Endothelial cell (in vitro differentiated cells): Measurements from ENCODE around the gene EXOSC2. TPM values are rescaled to one million over a fixed set of nuclear protein-coding genes. Genes with fewer than 3 reads are reported as not detected.
A peak's percentile ranks its signal among the peaks of the same experiment; 100 is the strongest.

Experiments
- DNase-seq: peaks from one replicate; pipeline ENCODE4 v3.0.0; 2021; ENCODE audit warnings: low spot score
- H3K27ac Mint-ChIP-seq: one replicate; pipeline ENCODE4 v1.8.0; 2021; ENCODE audit warnings: mixed read lengths, inconsistent platforms; ENCODE audit not compliant: unreplicated experiment
- H3K27me3 Mint-ChIP-seq: one replicate; pipeline ENCODE4 v1.8.0; 2021; ENCODE audit warnings: mild to moderate bottlenecking, moderate library complexity, mixed read lengths, inconsistent platforms; ENCODE audit not compliant: unreplicated experiment
- H3K36me3 Mint-ChIP-seq: one replicate; pipeline ENCODE4 v1.8.0; 2021; ENCODE audit warnings: mild to moderate bottlenecking, low read depth, mixed read lengths, inconsistent platforms; ENCODE audit not compliant: unreplicated experiment
- H3K4me1 Mint-ChIP-seq: one replicate; pipeline ENCODE4 v1.8.0; 2021; ENCODE audit warnings: mild to moderate bottlenecking, mixed read lengths, inconsistent platforms; ENCODE audit not compliant: unreplicated experiment
- H3K4me3 Mint-ChIP-seq: one replicate; pipeline ENCODE4 v1.8.0; 2021; ENCODE audit warnings: mild to moderate bottlenecking, mixed read lengths, inconsistent platforms; ENCODE audit not compliant: unreplicated experiment
- H3K9me3 Mint-ChIP-seq: one replicate; pipeline ENCODE4 v1.8.0; 2021; ENCODE audit warnings: mixed read lengths, inconsistent platforms; ENCODE audit not compliant: unreplicated experiment
- CTCF ChIP-seq: fragments of 200-600 bp; sonication (generic); IDR thresholded peaks from one replicate; pipeline ENCODE4 v1.5.0; 2021; ENCODE audit warnings: antibody characterized with exemption; ENCODE audit not compliant: unreplicated experiment
- long read RNA-seq: library from polyadenylated mRNA; unstranded; transcript quantifications from one replicate; pipeline ENCODE4 v2.0.0, GENCODE V29; 2020; ENCODE audit not compliant: unreplicated experiment
- total RNA-seq: library from RNA; stranded (reverse); fragmentation: NEBNext Ultra II Directional; extraction: Animal tissue kit (Norgen Biotek cat#: 25700); gene quantifications from one replicate; pipeline ENCODE4 v1.2.1, GENCODE V29; 2021; ENCODE audit not compliant: unreplicated experiment

Gene EXOSC2, protein sequence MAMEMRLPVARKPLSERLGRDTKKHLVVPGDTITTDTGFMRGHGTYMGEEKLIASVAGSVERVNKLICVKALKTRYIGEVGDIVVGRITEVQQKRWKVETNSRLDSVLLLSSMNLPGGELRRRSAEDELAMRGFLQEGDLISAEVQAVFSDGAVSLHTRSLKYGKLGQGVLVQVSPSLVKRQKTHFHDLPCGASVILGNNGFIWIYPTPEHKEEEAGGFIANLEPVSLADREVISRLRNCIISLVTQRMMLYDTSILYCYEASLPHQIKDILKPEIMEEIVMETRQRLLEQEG
- 26.0 TPM for total RNA-seq
- long read RNA-seq, transcript EXOSC2-204 (9 exons, 2,040 nt) = major isoform, 5 of 7 reads
- long read RNA-seq, partial matches to known transcripts = 0 of 7 reads
- long read RNA-seq, other reads (novel, unspliced or antisense) = 2 of 7 reads

DNA sequence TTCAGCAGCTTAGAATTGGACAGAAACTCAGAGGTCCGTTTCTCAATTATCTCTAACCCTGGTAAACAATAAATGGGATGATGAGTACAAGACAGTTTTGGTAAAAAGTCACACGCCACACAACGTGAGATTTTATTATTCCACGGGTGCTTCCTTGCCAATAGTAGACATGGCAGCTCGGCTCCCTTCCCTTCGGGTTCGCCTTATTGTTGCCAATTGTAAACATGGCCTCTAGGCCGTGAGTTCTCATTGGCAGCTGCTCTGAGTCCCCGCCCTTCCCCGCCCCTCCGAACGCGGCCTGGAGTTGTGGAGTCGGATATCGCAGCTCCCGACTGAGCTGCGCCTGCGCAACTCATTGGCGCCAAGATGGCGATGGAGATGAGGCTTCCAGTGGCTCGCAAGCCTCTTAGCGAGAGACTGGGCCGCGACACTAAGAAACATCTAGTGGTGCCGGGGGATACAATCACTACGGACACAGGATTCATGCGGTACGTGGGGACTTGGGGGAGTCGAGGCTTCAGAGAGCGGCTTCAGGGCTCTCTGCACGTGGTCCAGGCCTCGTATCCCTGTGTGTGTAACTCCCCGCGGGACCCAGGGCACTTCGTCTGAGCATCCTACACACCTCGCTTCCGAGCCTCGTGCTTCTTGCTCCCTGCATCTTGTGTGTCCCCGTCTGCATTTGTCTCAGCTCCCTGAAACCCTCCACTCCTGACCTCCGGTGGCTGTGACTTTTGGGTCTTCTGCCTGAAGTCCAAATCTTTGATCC lies at the start of gene EXOSC2:
EXOSC2 (plus strand) TSS at position 355 of the 766 bp plus-strand sequence; CDS start at position 367, 12 bp downstream.
- Mint-ChIP-seq H3K9me3 (no peaks in the 10 kb centered on the region), H3K4me1 (peaks cover 18% of the 10 kb centered on the region), H3K4me3 (peak within 1 kb of the TSS; percentile 97), H3K27ac (peak within 1 kb of the TSS; percentile 59), H3K36me3 (peaks cover 27% of the 10 kb centered on the region), H3K27me3 (peaks cover 7% of the 10 kb centered on the region)
- DNase-seq = peak; percentile 94
- TF ChIP-seq CTCF = no peak

DNA sequence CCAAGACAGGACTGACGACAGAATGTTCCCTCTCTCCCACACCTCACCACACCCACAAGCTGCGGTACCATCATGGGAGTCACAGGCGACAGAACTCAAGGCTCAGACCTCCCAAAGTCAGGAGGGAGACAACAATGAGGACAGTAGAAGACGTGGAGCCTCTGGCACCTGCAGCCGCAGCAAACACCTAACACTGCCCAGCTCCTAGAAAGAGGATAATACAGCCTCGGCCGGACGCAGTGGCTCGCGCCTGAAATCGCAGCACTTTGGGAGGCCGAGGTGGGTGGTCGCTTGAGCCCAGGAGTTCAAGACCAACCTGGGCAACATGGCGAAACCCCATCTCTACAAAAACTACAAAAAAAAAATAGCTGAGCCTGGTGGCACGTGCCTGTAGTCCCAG lies 42.4 kb upstream of the EXOSC2 start:
- no peaks in the 10 kb centered on the region for H3K4me1 Mint-ChIP-seq
- H3K27me3 Mint-ChIP-seq = peaks cover 3% of the 10 kb centered on the region

GRCh38 chr9:130651752-130652151 lies 41.8 kb upstream of the EXOSC2 start:
- H3K27ac Mint-ChIP-seq = no peak overlapping the region
- H3K4me3 Mint-ChIP-seq = no peak overlapping the region
- no peaks in the 10 kb centered on the region for H3K9me3 Mint-ChIP-seq
- no peak for TF ChIP-seq CTCF
- H3K36me3 Mint-ChIP-seq = peaks cover 3% of the 10 kb centered on the region
- DNase-seq = no peak
- H3K4me1 Mint-ChIP-seq = no peaks in the 10 kb centered on the region
- H3K27me3 Mint-ChIP-seq = peaks cover 5% of the 10 kb centered on the region

More for the DNA sequence above, 42.4 kb upstream of the EXOSC2 start:
- Mint-ChIP-seq H3K36me3 (peaks cover 1% of the 10 kb centered on the region), H3K27ac (no peak overlapping the region), H3K4me3 (no peak overlapping the region), H3K9me3 (no peaks in the 10 kb centered on the region)
- TF ChIP-seq CTCF = no peak
- DNase-seq = no peak

DNA sequence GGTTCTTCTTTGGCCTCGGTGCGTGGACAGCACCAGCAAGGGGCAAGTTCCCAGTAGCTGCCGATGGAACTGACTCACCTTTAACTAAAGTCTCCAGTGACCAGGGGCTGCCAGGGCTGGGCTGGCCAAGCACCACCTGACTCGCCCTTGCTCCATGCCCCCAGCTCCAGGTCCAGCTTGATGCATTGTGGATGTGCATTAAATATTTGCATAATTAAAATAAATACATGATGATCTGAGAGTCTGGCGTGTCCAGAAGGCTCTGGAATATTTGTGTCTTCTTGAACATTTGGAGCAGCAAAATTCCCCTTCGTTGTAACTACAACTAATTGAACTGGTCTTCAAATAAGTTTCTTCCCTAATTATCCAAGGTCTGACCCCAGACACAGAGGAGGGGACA lies 38.7 kb upstream of the EXOSC2 start:
- H3K36me3 Mint-ChIP-seq = peaks cover 3% of the 10 kb centered on the region
- no peak overlapping the region for H3K4me3 Mint-ChIP-seq
- H3K9me3 Mint-ChIP-seq = no peaks in the 10 kb centered on the region
- no peak for TF ChIP-seq CTCF
- peaks cover 19% of the 10 kb centered on the region for H3K27me3 Mint-ChIP-seq
- no peak overlapping the region for H3K27ac Mint-ChIP-seq
- peaks cover 5% of the 10 kb centered on the region for H3K4me1 Mint-ChIP-seq
- DNase-seq = no peak
